Keratinocyte (primary cell): Measurements from ENCODE around the gene RGPD4.
"Not testable (repeated sequence)": the region's sequence is repeated elsewhere in the genome, so short reads cannot be mapped to it uniquely, and the experiment has no call there.

ENCODE experiments used
- EZH2 ChIP-seq: IDR thresholded peaks from one replicate; pipeline ENCODE4 v1.6.1; 2012; ENCODE audit warnings: inconsistent platforms, mild to moderate bottlenecking, low read length, moderate library complexity
- TF ChIP-seq, protein P1 (sequence below), 3 experiments: IDR thresholded peaks in 1 of 3; conservative IDR thresholded peaks in 1 of 3; optimal IDR thresholded peaks in 1 of 3; 2 replicates in 2 of 3; 3 replicates in 1 of 3; pipeline versions ENCODE3 to v1.5.1; 2011; ENCODE audit warnings: low read length in 3 of 3, mild to moderate bottlenecking in 3 of 3, moderate library complexity in 2 of 3, control low read depth in 1 of 3, inconsistent platforms in 1 of 3; ENCODE audit not compliant: insufficient read depth in 2 of 3; ENCODE audit errors: extremely low read depth in 1 of 3

DNA sequence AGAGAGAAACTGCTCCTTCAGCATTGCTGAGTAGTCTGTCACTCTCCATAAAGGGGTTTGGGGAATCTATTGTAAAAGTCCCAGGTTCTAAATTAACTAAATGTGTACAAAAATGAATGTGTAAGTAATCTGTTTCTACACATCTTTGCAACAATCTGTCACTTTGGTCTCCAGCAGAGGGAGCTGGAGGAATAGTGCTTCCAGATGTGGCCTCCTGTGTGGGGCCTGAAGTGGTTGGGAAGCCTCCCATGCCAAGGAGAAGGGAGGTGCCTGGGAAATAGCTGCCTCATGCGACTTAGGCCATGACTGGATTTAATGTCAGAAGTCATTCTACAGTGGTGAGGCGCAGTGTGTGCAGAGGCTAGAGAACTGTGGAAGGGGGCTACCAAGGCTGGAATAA is 89.4 kb downstream of the RGPD4 start:
- TF ChIP-seq, protein P1, sequence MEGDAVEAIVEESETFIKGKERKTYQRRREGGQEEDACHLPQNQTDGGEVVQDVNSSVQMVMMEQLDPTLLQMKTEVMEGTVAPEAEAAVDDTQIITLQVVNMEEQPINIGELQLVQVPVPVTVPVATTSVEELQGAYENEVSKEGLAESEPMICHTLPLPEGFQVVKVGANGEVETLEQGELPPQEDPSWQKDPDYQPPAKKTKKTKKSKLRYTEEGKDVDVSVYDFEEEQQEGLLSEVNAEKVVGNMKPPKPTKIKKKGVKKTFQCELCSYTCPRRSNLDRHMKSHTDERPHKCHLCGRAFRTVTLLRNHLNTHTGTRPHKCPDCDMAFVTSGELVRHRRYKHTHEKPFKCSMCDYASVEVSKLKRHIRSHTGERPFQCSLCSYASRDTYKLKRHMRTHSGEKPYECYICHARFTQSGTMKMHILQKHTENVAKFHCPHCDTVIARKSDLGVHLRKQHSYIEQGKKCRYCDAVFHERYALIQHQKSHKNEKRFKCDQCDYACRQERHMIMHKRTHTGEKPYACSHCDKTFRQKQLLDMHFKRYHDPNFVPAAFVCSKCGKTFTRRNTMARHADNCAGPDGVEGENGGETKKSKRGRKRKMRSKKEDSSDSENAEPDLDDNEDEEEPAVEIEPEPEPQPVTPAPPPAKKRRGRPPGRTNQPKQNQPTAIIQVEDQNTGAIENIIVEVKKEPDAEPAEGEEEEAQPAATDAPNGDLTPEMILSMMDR (optimal IDR thresholded peaks at IDR 0.05 in 1 of 3, IDR thresholded peaks at IDR 0.05 in 1 of 3, conservative IDR thresholded peaks at IDR 0.05 in 1 of 3; ENCODE audit: extremely low read depth in 1 of 3, insufficient read depth in 2 of 3, low read length in 3 of 3), result not testable (repeated sequence)
- not testable (repeated sequence) for TF ChIP-seq EZH2
